ENCODE measurements around the gene PAPSS2. TPM values are rescaled to one million over a fixed set of nuclear protein-coding genes. Genes with fewer than 3 reads are reported as not detected.

PAPSS2 gene
- total and polyA plus RNA-seq, 8 donors: 1.3 to 17.3 (median 10.8) TPM

- Histone ChIP-seq H3K27me3 (no peaks in the 10 kb centered on the region), H3K36me3 (no peaks in the 10 kb centered on the region), H3K9me3 (no peaks in the 10 kb centered on the region), H3K27ac (no peak overlapping the region), H3K4me3 (no peak overlapping the region), H3K4me1 (peaks cover 0 to 5% (median 0%) of the 10 kb centered on the region in 4 donors)
- intact Hi-C loops (cut with DNase I; ENCODE audit: low total_unique reads): no loop called here
- DNase-seq: no peak
- 44 to 68% (median 59%) methylated on average over 4 of the region's 4 CpGs for WGBS, 5 donors
- TF ChIP-seq EP300 (IDR thresholded peaks at IDR 0.05): no peak
- no peak for TF ChIP-seq CTCF (IDR thresholded peaks at IDR 0.05)
- TF ChIP-seq POLR2AphosphoS5 (IDR thresholded peaks at IDR 0.05): no peak
- TF ChIP-seq POLR2A (IDR thresholded peaks at IDR 0.05): no peak
Measured at GRCh38 chr10:87722716-87723115, 63.0 kb downstream of the PAPSS2 start.

- DNase-seq: no peak
- intact Hi-C loops (cut with DNase I; ENCODE audit: low total_unique reads): no loop called here
- 36 to 53% (median 47%) methylated on average over 6 of the region's 6 CpGs for WGBS, 5 donors
- no peak for TF ChIP-seq POLR2A (IDR thresholded peaks at IDR 0.05)
- TF ChIP-seq POLR2AphosphoS5 (IDR thresholded peaks at IDR 0.05): no peak
- no peak for TF ChIP-seq CTCF (IDR thresholded peaks at IDR 0.05)
- TF ChIP-seq EP300 (IDR thresholded peaks at IDR 0.05): no peak
- H3K27me3 ChIP-seq: no peaks in the 10 kb centered on the region
- H3K4me3 ChIP-seq: no peak overlapping the region
- peaks cover 0 to 5% (median 0%) of the 10 kb centered on the region in 4 donors for H3K4me1 ChIP-seq
- no peaks in the 10 kb centered on the region for H3K36me3 ChIP-seq
- no peaks in the 10 kb centered on the region for H3K9me3 ChIP-seq
- no peak overlapping the region for H3K27ac ChIP-seq
Measured at GRCh38 chr10:87723500-87723899, 63.8 kb downstream of the PAPSS2 start.

- no peak overlapping the region for H3K4me3 ChIP-seq
- DNase-seq: no peak
- H3K4me1 ChIP-seq: peaks cover 0 to 9% (median 0%) of the 10 kb centered on the region in 4 donors
- WGBS, 5 donors: 96 to 99% (median 97%) methylated on average over 5 of the region's 5 CpGs
- H3K36me3 ChIP-seq: no peaks in the 10 kb centered on the region
- no peak overlapping the region for H3K27ac ChIP-seq
- no peak for TF ChIP-seq POLR2A (IDR thresholded peaks at IDR 0.05)
- no peak for TF ChIP-seq EP300 (IDR thresholded peaks at IDR 0.05)
- no peak for TF ChIP-seq CTCF (IDR thresholded peaks at IDR 0.05)
- TF ChIP-seq POLR2AphosphoS5 (IDR thresholded peaks at IDR 0.05): no peak
- no peaks in the 10 kb centered on the region for H3K9me3 ChIP-seq
- no peaks in the 10 kb centered on the region for H3K27me3 ChIP-seq
- intact Hi-C loops (cut with DNase I; ENCODE audit: low total_unique reads): loop anchor here (5.0 kb wide), 1 partner anchor 67 kb away; the partner anchor contains the start of gene PAPSS2
Measured at GRCh38 chr10:87724789-87725188, 65.1 kb downstream of the PAPSS2 start.

GRCh38 chr10:87729940-87730339 is 70.3 kb downstream of the PAPSS2 start:
- H3K9me3 ChIP-seq: no peaks in the 10 kb centered on the region
- TF ChIP-seq POLR2A (IDR thresholded peaks at IDR 0.05) (no peak), POLR2AphosphoS5 (IDR thresholded peaks at IDR 0.05) (no peak), EP300 (IDR thresholded peaks at IDR 0.05) (no peak), CTCF (IDR thresholded peaks at IDR 0.05) (no peak)
- DNase-seq: no peak
- intact Hi-C loops (cut with DNase I; ENCODE audit: low total_unique reads): loop anchor here (5.0 kb wide), 1 partner anchor 73 kb away; the partner anchor contains the start of gene PAPSS2
- H3K4me1 ChIP-seq: peaks cover 0 to 10% (median 3%) of the 10 kb centered on the region in 4 donors
- 20 to 54% (median 43%) methylated on average over 6 of the region's 6 CpGs for WGBS, 5 donors
- no peak overlapping the region for H3K4me3 ChIP-seq
- H3K27ac ChIP-seq: no peak overlapping the region
- H3K27me3 ChIP-seq: no peaks in the 10 kb centered on the region
- no peaks in the 10 kb centered on the region for H3K36me3 ChIP-seq
